Stimulated activated naive CD8-positive, alpha-beta T cell treated with anti-CD3 and anti-CD28 coated beads, Interleukin-15, Interleukin-2, amounts not matched to agents 100 ng/mL and 50 ng/mL, for 24 hours (primary cell): ENCODE results near the gene GNA15.

ENCODE experiments used
- H3K27ac Mint-ChIP-seq: one replicate; pipeline ENCODE4 v1.8.0; 2021; ENCODE audit warnings: mild to moderate bottlenecking, mixed read lengths
- H3K27me3 Mint-ChIP-seq: one replicate; pipeline ENCODE4 v1.8.0; 2021; ENCODE audit warnings: mixed read lengths
- H3K36me3 Mint-ChIP-seq: one replicate; pipeline ENCODE4 v1.8.0; 2021; ENCODE audit warnings: low read depth, mixed read lengths
- H3K4me1 Mint-ChIP-seq: one replicate; pipeline ENCODE4 v1.8.0; 2021; ENCODE audit warnings: low read depth, mixed read lengths
- H3K4me3 Mint-ChIP-seq: one replicate; pipeline ENCODE4 v1.8.0; 2021; ENCODE audit warnings: mild to moderate bottlenecking, mixed read lengths
- H3K9me3 Mint-ChIP-seq: one replicate; pipeline ENCODE4 v1.8.0; 2021; ENCODE audit warnings: mixed read lengths

The GNA15 gene

GRCh38 chr19:3100747-3101730 is 34.8 kb upstream of the GNA15 start:
- Mint-ChIP-seq H3K27ac (no peak overlapping the region), H3K4me3 (no peak overlapping the region), H3K9me3 (no peaks in the 10 kb centered on the region), H3K4me1 (peaks cover 19% of the 10 kb centered on the region), H3K36me3 (no peaks in the 10 kb centered on the region), H3K27me3 (peaks cover 8% of the 10 kb centered on the region)

- no peaks in the 10 kb centered on the region for H3K9me3 Mint-ChIP-seq
- no peak overlapping the region for H3K4me3 Mint-ChIP-seq
- H3K27ac Mint-ChIP-seq: no peak overlapping the region
- H3K4me1 Mint-ChIP-seq: peaks cover 14% of the 10 kb centered on the region
- no peaks in the 10 kb centered on the region for H3K36me3 Mint-ChIP-seq
- peaks cover 5% of the 10 kb centered on the region for H3K27me3 Mint-ChIP-seq
Measured at GRCh38 chr19:3102239-3103140, 33.3 kb upstream of the GNA15 start.

- Mint-ChIP-seq H3K27me3 (no peaks in the 10 kb centered on the region), H3K4me3 (no peak overlapping the region), H3K4me1 (peaks cover 11% of the 10 kb centered on the region), H3K27ac (no peak overlapping the region), H3K9me3 (no peaks in the 10 kb centered on the region), H3K36me3 (no peaks in the 10 kb centered on the region)
Measured at GRCh38 chr19:3104708-3104983, 31.2 kb upstream of the GNA15 start.

- Mint-ChIP-seq H3K9me3 (no peaks in the 10 kb centered on the region), H3K27me3 (no peaks in the 10 kb centered on the region), H3K36me3 (no peaks in the 10 kb centered on the region), H3K4me1 (peaks cover 11% of the 10 kb centered on the region), H3K27ac (no peak overlapping the region), H3K4me3 (no peak overlapping the region)
Measured at GRCh38 chr19:3105641-3106508, 30.0 kb upstream of the GNA15 start.

GRCh38 chr19:3106509-3107141 is 29.2 kb upstream of the GNA15 start:
- peaks cover 11% of the 10 kb centered on the region for H3K4me1 Mint-ChIP-seq
- H3K27ac Mint-ChIP-seq: no peak overlapping the region
- H3K27me3 Mint-ChIP-seq: no peaks in the 10 kb centered on the region
- no peak overlapping the region for H3K4me3 Mint-ChIP-seq
- no peaks in the 10 kb centered on the region for H3K9me3 Mint-ChIP-seq
- no peaks in the 10 kb centered on the region for H3K36me3 Mint-ChIP-seq

GRCh38 chr19:3107658-3108057 is 28.2 kb upstream of the GNA15 start:
- Mint-ChIP-seq H3K27ac (no peak overlapping the region), H3K9me3 (no peaks in the 10 kb centered on the region), H3K36me3 (no peaks in the 10 kb centered on the region), H3K4me1 (peaks cover 11% of the 10 kb centered on the region), H3K4me3 (no peak overlapping the region), H3K27me3 (no peaks in the 10 kb centered on the region)

- Mint-ChIP-seq H3K4me1 (peaks cover 8% of the 10 kb centered on the region), H3K36me3 (no peaks in the 10 kb centered on the region), H3K27ac (peak overlapping the region; percentile 71), H3K9me3 (no peaks in the 10 kb centered on the region), H3K4me3 (no peak overlapping the region), H3K27me3 (no peaks in the 10 kb centered on the region)
Measured at GRCh38 chr19:3108775-3109174, 27.1 kb upstream of the GNA15 start.

GRCh38 chr19:3109491-3109890 is 26.3 kb upstream of the GNA15 start:
- peaks cover 3% of the 10 kb centered on the region for H3K4me1 Mint-ChIP-seq
- no peak overlapping the region for H3K4me3 Mint-ChIP-seq
- H3K36me3 Mint-ChIP-seq: no peaks in the 10 kb centered on the region
- H3K27me3 Mint-ChIP-seq: no peaks in the 10 kb centered on the region
- peak overlapping the region; percentile 36 for H3K27ac Mint-ChIP-seq
- H3K9me3 Mint-ChIP-seq: no peaks in the 10 kb centered on the region

- Mint-ChIP-seq H3K4me1 (peaks cover 3% of the 10 kb centered on the region), H3K4me3 (no peak overlapping the region), H3K9me3 (no peaks in the 10 kb centered on the region), H3K27ac (no peak overlapping the region), H3K27me3 (no peaks in the 10 kb centered on the region), H3K36me3 (no peaks in the 10 kb centered on the region)
Measured at GRCh38 chr19:3110126-3110825, 25.6 kb upstream of the GNA15 start.

- no peak overlapping the region for H3K4me3 Mint-ChIP-seq
- no peak overlapping the region for H3K27ac Mint-ChIP-seq
- H3K4me1 Mint-ChIP-seq: peaks cover 3% of the 10 kb centered on the region
- no peaks in the 10 kb centered on the region for H3K9me3 Mint-ChIP-seq
- no peaks in the 10 kb centered on the region for H3K36me3 Mint-ChIP-seq
- H3K27me3 Mint-ChIP-seq: no peaks in the 10 kb centered on the region
Measured at GRCh38 chr19:3111586-3112247, 24.1 kb upstream of the GNA15 start.

- H3K4me3 Mint-ChIP-seq: no peak overlapping the region
- no peaks in the 10 kb centered on the region for H3K27me3 Mint-ChIP-seq
- no peaks in the 10 kb centered on the region for H3K9me3 Mint-ChIP-seq
- H3K36me3 Mint-ChIP-seq: no peaks in the 10 kb centered on the region
- no peak overlapping the region for H3K27ac Mint-ChIP-seq
- peaks cover 3% of the 10 kb centered on the region for H3K4me1 Mint-ChIP-seq
Measured at GRCh38 chr19:3112375-3113099, 23.3 kb upstream of the GNA15 start.

- H3K27ac Mint-ChIP-seq: no peak overlapping the region
- no peaks in the 10 kb centered on the region for H3K36me3 Mint-ChIP-seq
- H3K27me3 Mint-ChIP-seq: no peaks in the 10 kb centered on the region
- H3K4me3 Mint-ChIP-seq: no peak overlapping the region
- H3K9me3 Mint-ChIP-seq: no peaks in the 10 kb centered on the region
- peaks cover 3% of the 10 kb centered on the region for H3K4me1 Mint-ChIP-seq
Measured at GRCh38 chr19:3113100-3114017, 22.5 kb upstream of the GNA15 start.
